HG03565 (cell line): ENCODE data around the gene WRAP73.
A peak's percentile ranks its signal among the peaks of the same experiment; 100 is the strongest.

Experiments used
- ATAC-seq: cut with Tn5 transposase; IDR thresholded peaks from one replicate; pipeline ENCODE4 v1.9.1; 2021; ENCODE audit warnings: mild to moderate bottlenecking, moderate library complexity; ENCODE audit not compliant: unreplicated experiment

WRAP73 gene

DNA sequence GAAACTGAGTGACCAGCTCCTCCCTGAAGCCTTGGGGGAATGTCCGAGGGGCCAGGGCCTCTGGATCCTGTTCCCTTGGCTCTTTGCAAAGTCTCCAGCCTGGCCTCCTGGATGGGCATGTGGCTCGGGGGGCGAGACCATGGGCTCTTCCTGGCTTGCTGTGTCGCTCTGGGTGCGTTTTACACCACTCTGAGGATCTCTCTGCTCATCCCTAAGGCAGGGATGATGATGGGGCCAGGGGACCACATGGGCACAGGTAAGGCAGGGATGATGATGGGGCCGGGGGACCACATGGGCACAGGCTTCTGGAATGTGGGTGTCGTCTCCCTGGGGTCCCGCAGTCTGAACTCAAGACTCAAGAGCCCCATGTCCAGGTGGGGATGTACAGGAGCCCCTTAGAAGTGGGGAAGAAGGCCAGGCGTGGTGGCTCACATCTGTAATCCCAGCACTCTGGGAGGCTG, 20.1 kb upstream of the WRAP73 start:
- no peak for ATAC-seq

DNA sequence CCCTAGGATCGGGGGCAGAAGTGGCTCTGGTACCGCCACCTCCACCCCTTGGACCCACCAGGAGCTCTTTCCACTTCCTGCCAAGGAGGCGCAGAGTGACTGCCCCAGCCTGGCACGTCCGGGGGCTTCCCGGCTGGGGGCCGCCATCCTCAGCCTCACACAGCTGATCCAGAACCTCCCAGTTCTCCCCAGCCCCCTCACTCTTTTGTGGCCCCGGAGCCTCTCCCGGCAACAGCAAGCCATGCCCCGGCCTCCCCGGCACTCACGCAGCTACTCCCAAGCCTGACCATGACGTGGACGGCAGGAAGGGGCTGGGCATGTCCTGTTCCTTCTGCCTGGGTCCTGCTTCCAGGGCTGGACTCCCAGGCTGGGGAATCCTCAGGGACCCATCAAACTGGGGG, 19.5 kb upstream of the WRAP73 start:
- ATAC-seq, result no peak

DNA sequence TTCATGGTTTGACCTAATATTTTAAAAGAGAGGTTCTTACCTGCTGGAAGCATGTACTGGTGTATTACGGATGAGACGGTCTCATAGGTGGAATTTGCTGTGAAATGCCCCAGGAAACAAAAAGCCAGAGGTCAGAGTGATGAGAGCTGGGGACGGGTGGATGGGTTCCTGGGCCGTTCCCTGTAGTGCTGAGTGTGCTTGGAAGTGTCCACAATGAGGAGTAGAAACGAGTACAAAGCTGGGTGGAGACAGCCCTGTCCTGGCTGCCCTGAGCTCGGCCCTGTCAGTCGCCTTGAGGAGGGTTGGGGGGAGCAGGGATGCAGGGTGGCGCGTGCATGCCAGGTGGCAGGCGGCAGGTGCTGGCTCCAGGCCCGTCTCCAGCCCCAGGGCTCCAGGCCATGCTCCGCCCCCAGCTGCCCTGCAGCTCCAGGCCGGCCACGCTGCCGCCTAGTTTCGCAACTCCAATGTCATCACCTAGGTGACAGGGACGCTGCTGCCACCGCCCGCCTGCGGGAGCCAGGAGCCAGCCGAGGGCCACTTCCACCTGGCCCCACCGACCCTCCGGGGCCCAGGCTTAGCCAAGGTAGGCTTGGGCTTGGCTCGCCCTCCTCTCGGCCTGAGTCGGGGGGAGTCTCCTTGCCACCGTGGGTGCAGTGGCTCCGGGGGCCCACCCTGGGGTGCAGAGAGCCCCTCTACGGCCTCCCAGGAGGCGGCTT, 18.8 kb upstream of the WRAP73 start:
- ATAC-seq, result no peak

DNA sequence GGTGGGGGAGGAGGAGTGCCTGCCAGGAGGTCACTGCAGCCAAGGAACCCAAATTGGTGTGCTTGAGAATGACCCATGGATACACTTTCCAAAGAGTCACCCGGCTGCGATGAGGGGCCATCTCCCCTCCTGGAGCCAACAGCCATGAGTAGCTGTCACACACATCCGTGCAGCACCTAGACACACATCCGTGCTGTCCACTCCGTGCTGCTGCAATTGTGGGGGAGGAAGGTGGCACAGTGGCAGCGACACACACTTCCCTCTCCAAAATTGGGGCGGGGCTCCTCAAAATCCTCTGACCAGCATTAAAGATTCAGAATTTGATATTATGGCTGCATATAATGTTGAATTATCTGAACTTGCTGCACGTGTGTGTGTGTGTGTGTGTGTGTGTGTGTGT, 18.2 kb upstream of the WRAP73 start:
- ATAC-seq, result no peak

DNA sequence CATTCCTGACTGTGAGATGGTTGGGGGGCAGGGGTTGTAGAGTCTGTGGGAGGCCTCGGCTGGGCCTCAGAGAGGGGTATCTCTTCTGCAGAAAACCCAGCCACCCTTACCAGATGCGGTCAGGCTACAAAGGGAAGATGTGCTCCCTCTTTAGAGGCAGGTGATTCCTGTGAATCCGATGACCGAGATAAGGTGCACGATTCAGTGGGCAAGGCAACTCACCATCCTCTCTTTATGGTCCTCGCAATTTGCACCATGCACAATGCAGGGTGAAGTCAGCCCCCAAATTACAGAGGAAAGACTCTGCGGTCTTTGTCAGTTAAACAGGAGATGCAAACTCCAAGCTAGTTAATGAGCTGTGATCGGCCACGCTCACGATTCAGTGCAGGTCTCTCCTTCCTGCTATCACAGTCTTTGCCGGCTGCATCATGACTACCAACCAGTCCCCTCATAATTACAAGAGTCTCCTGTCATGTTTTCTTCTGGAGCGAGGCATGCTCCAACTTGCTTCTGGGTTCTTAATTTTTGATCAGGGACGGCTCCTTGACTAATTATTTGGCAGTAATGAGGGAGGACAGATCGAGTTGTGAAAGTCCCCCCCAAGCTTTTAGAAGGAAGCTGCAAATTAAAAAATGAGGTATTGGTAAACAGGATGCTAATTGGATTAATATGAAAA, 14.9 kb upstream of the WRAP73 start:
- no peak for ATAC-seq

DNA sequence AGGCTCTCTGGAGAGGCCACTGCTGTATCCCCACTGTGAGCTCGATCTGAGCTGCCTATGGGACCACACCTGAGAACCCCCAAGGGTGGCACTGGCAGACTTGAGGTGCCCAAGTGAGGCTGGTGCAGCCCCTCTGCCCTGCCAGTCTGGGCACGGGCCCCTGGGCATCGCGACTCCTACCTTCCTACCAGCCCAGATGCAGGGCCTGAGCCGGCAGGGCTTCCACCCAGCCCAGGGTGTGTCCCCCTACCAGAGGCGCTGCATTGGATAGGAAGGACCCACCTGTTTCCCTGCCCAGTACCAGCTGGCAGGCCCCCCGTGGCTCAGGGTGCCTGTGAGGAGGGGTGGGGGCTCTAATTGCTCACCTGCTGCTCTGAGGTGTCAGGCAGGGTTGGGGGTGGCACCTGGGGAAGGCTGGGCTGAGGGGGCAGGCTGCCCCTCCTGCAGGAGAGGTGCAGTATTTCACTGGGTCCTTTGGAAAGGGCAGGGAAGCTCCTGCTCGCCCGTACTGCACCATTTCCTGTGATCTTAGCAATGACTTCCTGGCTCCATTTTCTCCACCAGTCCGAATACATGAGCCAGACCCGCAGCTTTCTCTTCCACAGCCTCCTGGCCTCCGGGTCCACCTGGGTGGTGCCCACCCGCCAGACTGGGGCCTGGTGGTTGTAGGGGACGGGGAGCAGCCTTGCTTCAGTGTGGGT, 14.2 kb upstream of the WRAP73 start:
- ATAC-seq, result no peak

DNA sequence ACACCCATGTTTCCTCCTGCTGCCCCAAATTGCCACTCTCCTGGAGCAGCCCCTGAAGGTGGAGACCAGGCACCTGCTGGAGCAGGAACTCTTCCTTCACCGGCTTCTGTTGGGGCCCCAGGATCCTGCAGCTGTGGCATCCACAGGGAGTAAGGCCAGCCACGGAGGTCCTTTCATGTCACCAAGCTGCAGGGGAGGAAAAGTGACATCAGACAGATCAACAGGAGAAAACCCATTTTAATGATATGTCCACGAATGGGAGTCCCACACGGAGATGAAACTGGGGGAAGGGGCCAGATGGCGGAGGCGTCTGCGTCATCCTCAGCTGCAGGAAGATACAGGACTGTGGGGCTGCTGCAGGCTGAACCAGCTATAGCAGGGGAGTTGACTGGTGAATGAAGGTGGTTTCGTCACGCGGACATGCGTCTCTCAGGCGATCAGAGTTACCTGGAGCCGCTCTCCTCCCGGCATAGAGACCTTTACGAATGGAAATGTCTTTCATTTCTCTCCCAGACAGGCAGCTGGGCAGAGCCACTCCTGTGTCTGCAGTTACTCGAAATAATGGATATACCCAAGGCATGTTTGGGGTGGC, 12.3 kb upstream of the WRAP73 start:
- ATAC-seq, result no peak

DNA sequence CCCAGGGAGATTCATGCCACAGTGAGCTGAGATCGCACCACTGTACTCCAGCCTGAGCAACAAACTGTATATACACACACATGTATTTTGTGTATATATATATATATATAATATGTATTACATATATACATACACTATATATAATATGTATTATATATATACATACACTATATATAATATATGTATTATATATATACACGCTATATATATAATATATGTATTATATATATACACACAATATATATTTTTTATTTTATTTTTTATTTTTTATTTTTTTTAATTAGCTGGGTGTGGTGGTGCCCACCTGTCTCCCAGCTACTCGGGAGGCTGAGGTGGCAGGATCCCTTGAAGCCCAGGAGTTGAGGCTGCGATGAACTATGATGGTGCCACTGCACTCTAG, 11.7 kb upstream of the WRAP73 start:
- ATAC-seq, result no peak

DNA sequence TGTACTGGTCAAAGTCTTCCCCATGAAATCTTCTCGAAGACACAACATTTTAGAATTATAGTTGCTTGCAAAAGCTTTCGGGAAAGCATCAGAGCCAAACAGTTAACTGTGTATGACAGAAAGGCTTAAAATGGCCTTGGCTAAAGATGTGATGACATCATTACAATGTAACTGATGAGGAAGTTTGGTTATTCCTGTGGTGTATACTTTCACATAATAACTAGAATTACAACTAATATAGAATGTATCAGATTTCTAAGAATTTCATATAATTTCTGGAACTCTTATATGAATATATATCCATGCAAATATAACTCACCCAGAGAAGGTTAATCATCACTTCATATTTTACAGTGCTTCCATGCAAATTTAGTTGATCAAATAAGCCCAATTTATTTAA, 10.8 kb upstream of the WRAP73 start:
- no peak for ATAC-seq

DNA sequence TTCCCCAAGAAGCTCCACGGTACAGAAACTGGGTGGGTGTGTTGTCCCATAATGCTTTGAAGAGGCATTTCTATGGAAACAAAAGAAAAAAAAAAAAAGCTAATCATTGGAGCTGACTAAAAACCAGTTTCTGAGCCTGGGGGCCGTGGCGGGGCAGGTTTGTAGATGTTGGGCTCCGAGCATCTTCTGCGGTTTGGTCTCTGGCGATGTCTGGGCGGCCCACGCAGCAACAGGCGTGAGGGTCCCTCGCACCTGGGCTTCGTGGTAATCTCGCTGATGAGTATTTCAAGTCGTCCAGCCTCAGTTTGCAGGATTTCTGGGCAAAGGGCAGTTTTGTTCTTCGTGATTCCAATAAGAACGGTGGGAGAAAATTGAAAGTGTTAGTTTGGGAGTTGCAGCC, 9.2 kb upstream of the WRAP73 start:
- no peak for ATAC-seq

DNA sequence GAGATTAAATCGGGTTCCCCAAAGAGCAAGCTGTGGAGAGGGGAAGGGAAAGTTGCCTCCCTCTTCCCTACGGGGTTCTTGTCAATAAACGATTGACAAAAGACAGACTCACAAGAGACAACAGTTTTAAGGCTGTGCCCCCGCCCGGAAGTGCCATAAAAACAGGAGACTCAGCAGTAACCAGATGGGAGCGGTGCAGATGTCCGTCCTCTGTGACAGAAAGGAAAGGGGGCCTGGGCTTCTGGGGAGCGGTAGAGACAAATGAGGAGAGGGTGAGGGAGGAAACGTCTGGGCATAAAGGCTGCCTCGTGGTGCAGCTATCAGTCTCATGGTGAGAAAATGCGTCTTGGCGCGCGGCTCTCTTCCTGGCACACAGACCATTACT, 8.3 kb upstream of the WRAP73 start:
- ATAC-seq, result no peak

DNA sequence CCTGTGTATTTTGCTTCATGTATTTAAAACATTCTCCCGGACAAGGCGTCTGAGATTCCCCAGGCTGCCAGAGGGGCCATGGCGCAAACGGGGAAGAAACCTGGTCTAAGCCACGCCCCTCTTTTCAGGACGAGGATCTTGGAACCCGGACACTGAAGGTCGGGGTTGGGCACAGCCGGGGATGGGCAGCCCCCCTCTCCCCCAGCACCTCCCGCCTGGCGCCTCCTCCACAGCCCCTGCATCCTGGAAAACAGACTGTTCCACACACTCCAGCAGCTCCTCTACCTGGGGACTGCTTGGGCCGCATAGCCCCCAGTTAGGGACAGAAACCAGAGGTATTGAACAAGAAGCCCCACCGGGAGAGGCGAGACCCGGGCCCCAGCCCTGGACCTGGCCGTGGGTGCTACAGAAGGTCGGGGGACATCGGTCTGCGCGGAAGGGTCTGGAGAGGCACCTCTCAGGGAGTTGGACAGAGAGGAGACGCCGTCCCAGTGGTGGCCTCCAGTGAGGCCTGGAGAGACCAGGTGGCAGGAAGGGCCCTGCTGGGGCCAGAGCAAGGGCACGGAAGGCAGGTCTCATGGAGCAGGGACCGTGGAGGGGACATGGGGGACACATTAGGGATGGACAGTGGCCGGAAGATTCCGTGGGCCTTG, 7.8 kb upstream of the WRAP73 start:
- no peak for ATAC-seq

DNA sequence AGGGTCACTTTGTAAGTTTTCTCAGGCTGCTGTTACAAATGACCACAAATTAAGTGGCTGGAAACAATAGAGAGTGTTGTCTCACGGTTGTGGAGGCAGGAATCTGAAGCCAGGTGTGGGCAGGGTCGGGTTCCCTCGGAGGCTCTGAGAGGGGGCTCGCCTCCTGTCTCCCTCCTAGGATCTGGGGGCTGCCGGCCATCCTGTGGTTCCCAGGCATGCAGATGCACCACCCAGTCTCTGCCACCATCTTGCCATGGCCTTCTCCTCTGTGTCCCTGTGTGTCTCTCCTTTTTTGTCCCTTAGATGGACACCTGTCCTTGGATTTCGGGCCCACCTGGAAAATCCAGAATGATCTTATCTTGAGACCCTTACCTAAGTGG, 7.2 kb upstream of the WRAP73 start:
- ATAC-seq, result no peak

DNA sequence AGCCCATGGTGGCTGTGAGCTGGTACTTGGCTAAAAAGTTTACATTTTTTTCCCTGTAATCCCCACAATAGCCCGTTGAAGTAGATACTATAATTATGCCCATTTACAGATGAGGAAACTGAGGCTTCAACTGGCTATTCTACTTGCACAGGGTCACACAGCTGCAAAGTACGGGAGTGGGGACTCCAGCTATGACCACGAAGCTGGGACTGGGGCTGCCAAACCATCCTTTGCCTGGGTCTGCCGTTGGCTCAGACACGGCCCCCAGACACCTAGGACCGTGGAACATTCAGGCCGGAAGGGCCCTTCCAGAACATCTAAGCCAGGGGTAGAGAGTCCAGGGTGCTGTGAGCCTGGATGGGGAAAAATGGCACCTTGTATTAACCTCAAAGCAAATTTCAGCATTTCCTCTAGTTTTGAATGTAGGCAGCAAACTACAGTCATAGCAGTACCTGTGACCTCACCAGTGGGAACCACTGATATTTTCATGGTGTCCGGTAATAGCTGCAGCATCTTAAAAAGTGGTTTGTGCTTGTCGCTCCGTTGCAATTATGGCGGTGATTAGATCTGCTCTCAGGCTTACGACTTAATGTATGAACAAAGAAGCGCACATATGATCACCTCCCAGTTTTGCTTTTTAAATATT, 6.7 kb upstream of the WRAP73 start:
- ATAC-seq, result peak; percentile 56

DNA sequence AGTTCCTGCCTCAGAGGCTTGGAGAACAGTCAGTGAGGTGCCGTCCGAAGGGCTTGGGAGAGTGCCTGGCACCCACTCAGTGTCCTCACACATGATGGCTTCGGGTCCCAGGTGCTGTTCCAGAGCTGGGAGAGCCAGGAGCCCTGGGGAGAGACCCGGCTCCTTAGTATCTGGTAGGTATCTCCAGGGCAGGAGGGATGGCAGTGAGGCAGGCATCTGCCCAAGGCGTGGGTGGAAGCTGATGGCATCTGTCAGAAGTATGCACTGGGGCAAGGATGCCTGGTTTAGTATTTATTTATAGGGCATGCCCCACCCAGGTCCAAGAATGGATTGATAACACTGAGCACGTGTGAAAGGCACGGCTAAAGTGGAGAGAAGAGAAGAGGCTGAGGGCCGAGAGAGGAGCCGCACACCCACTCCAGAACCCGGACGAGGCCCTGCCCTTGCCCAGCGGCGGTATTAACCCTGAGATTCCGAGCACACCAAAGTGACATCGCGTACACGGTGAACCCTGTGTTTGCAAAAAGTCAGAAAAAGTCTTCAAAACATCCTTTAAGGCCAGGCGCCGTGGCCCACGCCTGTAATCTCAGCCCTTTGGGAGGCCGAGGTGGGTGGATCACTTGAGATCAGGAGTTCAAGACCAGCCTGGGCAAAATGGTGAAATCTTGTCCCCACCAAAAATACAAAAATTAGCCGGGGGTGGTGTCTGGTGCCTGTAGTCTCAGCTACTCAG, 4.8 kb upstream of the WRAP73 start:
- ATAC-seq, result no peak

DNA sequence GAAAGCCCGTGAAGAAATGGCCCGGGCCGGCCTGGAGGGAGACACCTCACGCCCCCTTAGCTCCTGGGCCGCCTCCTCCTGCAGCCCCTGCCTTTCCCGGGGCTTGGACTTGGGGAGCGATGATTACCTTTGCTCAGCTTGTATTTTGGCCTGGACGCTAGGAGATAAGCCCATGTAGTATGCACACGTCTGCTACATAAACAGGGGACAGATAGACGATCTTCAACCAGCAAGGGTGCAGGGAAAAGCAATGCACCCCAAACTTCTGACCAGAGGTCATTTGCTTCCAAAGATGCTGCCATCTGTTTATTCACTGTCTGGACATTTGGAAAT, 3.3 kb upstream of the WRAP73 start:
- ATAC-seq, result no peak

DNA sequence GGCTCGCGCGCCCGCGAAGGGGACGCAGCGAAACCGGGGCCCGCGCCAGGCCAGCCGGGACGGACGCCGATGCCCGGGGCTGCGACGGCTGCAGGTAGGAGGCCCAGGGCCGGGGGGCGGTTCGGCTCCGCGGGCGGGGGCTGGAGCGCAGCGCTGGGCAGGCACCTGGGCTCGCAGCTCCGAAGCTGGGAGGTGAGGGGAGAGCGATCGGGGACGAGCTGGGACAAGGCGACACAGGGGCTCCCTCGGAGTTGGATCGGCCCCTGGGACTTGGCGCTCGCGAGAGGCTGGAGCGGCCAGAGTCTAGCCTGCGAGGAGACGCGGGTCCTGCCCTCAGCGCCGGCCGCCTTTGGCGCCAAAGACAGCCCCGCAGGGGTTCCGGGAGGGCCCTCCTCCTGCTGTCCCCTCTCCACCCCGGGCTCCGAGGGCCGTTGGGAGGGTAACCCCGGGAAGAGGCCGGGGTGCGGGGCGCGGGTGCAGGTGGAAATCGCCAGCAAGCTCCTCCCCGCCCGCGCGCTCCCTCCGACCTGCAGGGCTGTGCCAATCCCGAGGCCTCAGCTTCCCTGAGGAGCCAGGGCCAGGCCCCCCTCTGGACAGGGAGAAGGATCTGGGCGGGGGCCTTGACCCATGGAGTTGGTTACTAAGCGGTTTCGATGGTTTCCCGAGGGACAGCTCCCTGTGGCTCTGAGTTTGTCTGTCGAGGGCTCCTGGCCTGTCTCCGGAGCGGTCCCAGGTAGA, 2.8 kb upstream of the WRAP73 start:
- ATAC-seq, result no peak

DNA sequence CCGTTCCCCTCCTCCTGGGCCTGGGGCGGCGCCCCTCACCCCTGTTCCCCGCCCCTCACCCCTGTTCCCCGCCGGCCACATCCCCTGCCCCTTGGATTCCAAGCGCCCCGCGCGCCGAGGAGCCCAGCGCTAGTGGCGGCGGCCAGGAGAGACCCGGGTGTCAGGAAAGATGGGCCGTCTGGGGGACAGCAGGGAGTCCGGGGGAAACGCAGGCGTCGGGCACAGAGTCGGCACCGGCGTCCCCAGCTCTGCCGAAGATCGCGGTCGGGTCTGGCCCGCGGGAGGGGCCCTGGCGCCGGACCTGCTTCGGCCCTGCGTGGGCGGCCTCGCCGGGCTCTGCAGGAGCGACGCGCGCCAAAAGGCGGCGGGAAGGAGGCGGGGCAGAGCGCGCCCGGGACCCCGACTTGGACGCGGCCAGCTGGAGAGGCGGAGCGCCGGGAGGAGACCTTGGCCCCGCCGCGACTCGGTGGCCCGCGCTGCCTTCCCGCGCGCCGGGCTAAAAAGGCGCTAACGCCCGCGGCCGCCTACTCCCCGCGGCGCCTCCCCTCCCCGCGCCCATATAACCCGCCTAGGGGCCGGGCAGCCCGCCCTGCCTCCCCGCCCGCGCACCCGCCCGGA, 2.1 kb upstream of the WRAP73 start, which contains the start of gene TP73:
TP73 (plus strand) TSS at position 587 of the 618 bp plus-strand sequence. CDS start 29,850 bp downstream, outside the sequence.
- no peak for ATAC-seq
